ENCODE measurements around the gene STAT2.

- TF ChIP-seq POLR2A (IDR thresholded peaks at IDR 0.05; ENCODE audit: low read depth, low read length), result no peak; the same call in 1 of the 2 replicates
- TF ChIP-seq POLR2AphosphoS5 (IDR thresholded peaks at IDR 0.05; ENCODE audit: low read depth, low read length), result no peak; the same call in 1 of the 2 replicates
Measured at GRCh38 chr12:56339158-56339422, 20.8 kb downstream of the STAT2 start.

Data from GM12892 (cell line).